HEK293 (cell line): ENCODE results near the gene PITPNM3.

ENCODE experiments used
- CTCF ChIA-PET: fragments of 350-600 bp; formaldehyde crosslinking; extraction: SDS; loops from one replicate; lab custom pipeline; 2021; ENCODE audit warnings: antibody characterized with exemption; lab: Yijun Ruan, JAX
- POLR2A ChIA-PET: fragments of 300-600 bp; formaldehyde crosslinking; extraction: SDS; loops from one replicate; lab custom pipeline; 2020; ENCODE audit warnings: antibody characterized with exemption, inconsistent platforms; lab: Yijun Ruan, JAX
- H3K27ac ChIP-seq: fragments of 200-500 bp; sonication (Bioruptor generic); 2 replicates; pipeline ENCODE4 v1.5.1; 2014; ENCODE audit warnings: low read depth, low read length, control low read depth, inconsistent platforms; ENCODE audit errors: extremely low read depth
- H3K36me3 ChIP-seq, 2 experiments: fragments of 200-500 bp in 1 of 2; sonication (Bioruptor generic) in 1 of 2; 1 replicate in 1 of 2; 2 replicates in 1 of 2; pipeline ENCODE4 v1.5.1; 2014 to 2017; ENCODE audit warnings: inconsistent platforms in 2 of 2, low read length in 2 of 2; ENCODE audit not compliant: control insufficient read depth in 2 of 2, insufficient read depth in 1 of 2
- H3K4me1 ChIP-seq: fragments of 200-500 bp; sonication (Bioruptor generic); 2 replicates; pipeline ENCODE4 v1.5.1; 2014; ENCODE audit warnings: mild to moderate bottlenecking, low read length, inconsistent platforms; ENCODE audit not compliant: control insufficient read depth, insufficient read depth
- H3K4me3 ChIP-seq: 2 replicates; pipeline ENCODE4 v1.5.1; 2011; ENCODE audit warnings: low read depth, mild to moderate bottlenecking, control low read depth, low read length, moderate library complexity
- H3K9me3 ChIP-seq: fragments of 200-500 bp; sonication (Bioruptor generic); 2 replicates; pipeline ENCODE4 v1.5.1; 2014; ENCODE audit warnings: low read depth, low read length, inconsistent platforms; ENCODE audit not compliant: control insufficient read depth, insufficient read depth
- KLF1 ChIP-seq: fragments of 450-650 bp; formaldehyde crosslinking; IDR thresholded peaks from 2 replicates; pipeline ENCODE4 v1.5.1; 2016; ENCODE audit warnings: missing biosample characterization, missing genetic modification characterization
- OSR2 ChIP-seq: fragments of 450-650 bp; formaldehyde crosslinking; IDR thresholded peaks from 2 replicates; pipeline ENCODE4 v1.5.1; 2016; ENCODE audit warnings: missing biosample characterization, missing genetic modification characterization
- ZNF121 ChIP-seq: fragments of 450-650 bp; formaldehyde crosslinking; IDR thresholded peaks from 2 replicates; pipeline ENCODE4 v1.5.1; 2016; ENCODE audit warnings: missing biosample characterization, missing genetic modification characterization
- ZNF146 ChIP-seq: fragments of 450-650 bp; formaldehyde crosslinking; IDR thresholded peaks from 2 replicates; pipeline ENCODE4 v1.5.1; 2016; ENCODE audit warnings: missing biosample characterization, missing genetic modification characterization
- ZNF292 ChIP-seq: fragments of 450-650 bp; formaldehyde crosslinking; IDR thresholded peaks from 2 replicates; pipeline ENCODE4 v1.5.1; 2016; ENCODE audit warnings: low read depth, missing biosample characterization, missing genetic modification characterization, borderline replicate concordance
- ZNF404 ChIP-seq: fragments of 450-650 bp; formaldehyde crosslinking; IDR thresholded peaks from 2 replicates; pipeline ENCODE4 v1.5.1; 2017; ENCODE audit warnings: missing biosample characterization, missing genetic modification characterization
- ZNF416 ChIP-seq: fragments of 450-650 bp; formaldehyde crosslinking; IDR thresholded peaks from 2 replicates; pipeline ENCODE4 v1.5.1; 2016; ENCODE audit warnings: missing biosample characterization, missing genetic modification characterization
- ZNF514 ChIP-seq: fragments of 450-650 bp; formaldehyde crosslinking; IDR thresholded peaks from 2 replicates; pipeline ENCODE4 v1.5.1; 2016; ENCODE audit warnings: missing biosample characterization, missing genetic modification characterization
- ZNF521 ChIP-seq: fragments of 450-650 bp; formaldehyde crosslinking; IDR thresholded peaks from 2 replicates; pipeline ENCODE4 v1.5.1; 2017; ENCODE audit warnings: missing biosample characterization, mild to moderate bottlenecking, missing genetic modification characterization
- ZNF560 ChIP-seq: fragments of 450-650 bp; formaldehyde crosslinking; IDR thresholded peaks from 2 replicates; pipeline ENCODE4 v1.5.1; 2017; ENCODE audit warnings: missing biosample characterization, missing genetic modification characterization, borderline replicate concordance
- ZNF626 ChIP-seq: fragments of 450-650 bp; sonication (Bioruptor Pico); formaldehyde crosslinking; IDR thresholded peaks from 2 replicates; pipeline ENCODE4 v1.5.1; 2018; ENCODE audit warnings: missing biosample characterization, missing genetic modification characterization, inconsistent platforms
- ZNF660 ChIP-seq: fragments of 450-650 bp; IDR thresholded peaks from 2 replicates; pipeline ENCODE4 v1.5.1; 2018; ENCODE audit warnings: missing biosample characterization, mild to moderate bottlenecking, missing genetic modification characterization
- ZNF768 ChIP-seq: fragments of 450-650 bp; formaldehyde crosslinking; IDR thresholded peaks from 2 replicates; pipeline ENCODE4 v1.5.1; 2018; ENCODE audit warnings: missing biosample characterization, mild to moderate bottlenecking, missing genetic modification characterization
- ZSCAN23 ChIP-seq: fragments of 450-650 bp; formaldehyde crosslinking; IDR thresholded peaks from 2 replicates; pipeline ENCODE4 v1.5.1; 2016; ENCODE audit warnings: missing biosample characterization, missing genetic modification characterization
- TF ChIP-seq, protein P1 (sequence below): fragments of 450-650 bp; formaldehyde crosslinking; IDR thresholded peaks from 2 replicates; pipeline ENCODE4 v1.5.1; 2016; ENCODE audit warnings: missing biosample characterization, missing genetic modification characterization
- TF ChIP-seq, protein P2 (sequence below): fragments of 450-650 bp; formaldehyde crosslinking; IDR thresholded peaks from 2 replicates; pipeline ENCODE4 v1.5.1; 2016; ENCODE audit warnings: missing biosample characterization, missing genetic modification characterization

PITPNM3 gene

DNA sequence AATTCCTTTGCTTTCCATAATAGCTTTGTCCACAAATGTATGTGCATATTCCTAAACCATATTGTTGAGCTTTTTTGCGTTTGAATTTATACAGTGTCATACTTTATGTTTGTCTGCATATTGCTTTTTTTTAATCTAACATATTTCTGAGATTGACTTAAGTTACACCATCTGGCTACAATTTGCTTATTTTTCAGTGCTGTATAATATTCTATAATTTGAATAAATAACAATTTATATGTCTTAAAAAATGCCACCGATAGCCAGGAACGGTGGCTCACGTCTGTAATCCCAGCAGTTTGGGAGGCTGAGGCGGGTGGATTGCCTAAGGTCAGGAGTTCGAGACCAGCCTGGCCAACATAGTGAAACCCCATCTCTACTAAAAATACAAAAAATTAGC, 113.6 kb downstream of the PITPNM3 start:
- no peak overlapping the region for H3K27ac ChIP-seq
- peaks cover 0 to 25% of the 10 kb centered on the region in 2 experiments; a peak in 2 of 3 replicates for H3K36me3 ChIP-seq
- H3K9me3 ChIP-seq = no peaks in the 10 kb centered on the region
- TF ChIP-seq OSR2 (tag by site-specific recombination) = no peak
- peak; percentile 43; the same call in 1 of the 2 replicates for TF ChIP-seq ZNF146 (tag by site-specific recombination)
- TF ChIP-seq ZNF560 (tag by site-specific recombination) = no peak
- TF ChIP-seq, all 188 proteins: peak for 1
- ChIA-PET POLR2A (interaction anchor here (1.2 kb wide), 1 partner anchor 974 kb away, joined by 3 read pairs; the partner anchor contains the start of gene DHX33), CTCF (interaction anchor here (0.6 to 1.2 kb wide), 3 partner anchors 11 to 850 kb away, joined by 3 to 5 read pairs (median 4); no protein-coding TSS in a partner anchor)
- Histone ChIP-seq H3K4me1 (peaks cover 4% of the 10 kb centered on the region; the same call in 1 of the 2 replicates), H3K4me3 (no peak overlapping the region)

DNA sequence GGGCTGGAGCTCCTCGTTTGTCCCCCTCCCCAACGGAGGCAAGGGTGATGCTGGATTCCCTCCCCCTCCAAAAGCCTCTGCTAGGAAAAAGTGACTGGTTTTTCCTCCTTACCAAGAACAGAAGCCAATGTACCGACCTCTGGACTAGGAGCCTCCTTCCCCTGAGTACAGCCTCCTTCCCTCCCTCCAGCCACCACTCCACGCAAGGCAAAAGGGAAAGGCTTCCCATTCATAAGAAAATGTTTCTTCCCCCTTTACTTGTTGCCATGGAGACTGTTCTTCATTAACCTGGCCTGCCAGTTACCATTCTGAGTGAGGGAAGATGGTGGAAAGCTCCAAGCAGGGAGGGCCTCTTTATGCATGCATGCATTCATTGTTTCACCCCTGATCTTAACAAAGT, 116.4 kb downstream of the PITPNM3 start:
- TF ChIP-seq, protein P1, sequence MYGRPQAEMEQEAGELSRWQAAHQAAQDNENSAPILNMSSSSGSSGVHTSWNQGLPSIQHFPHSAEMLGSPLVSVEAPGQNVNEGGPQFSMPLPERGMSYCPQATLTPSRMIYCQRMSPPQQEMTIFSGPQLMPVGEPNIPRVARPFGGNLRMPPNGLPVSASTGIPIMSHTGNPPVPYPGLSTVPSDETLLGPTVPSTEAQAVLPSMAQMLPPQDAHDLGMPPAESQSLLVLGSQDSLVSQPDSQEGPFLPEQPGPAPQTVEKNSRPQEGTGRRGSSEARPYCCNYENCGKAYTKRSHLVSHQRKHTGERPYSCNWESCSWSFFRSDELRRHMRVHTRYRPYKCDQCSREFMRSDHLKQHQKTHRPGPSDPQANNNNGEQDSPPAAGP (tag by site-specific recombination) = no peak
- CTCF ChIA-PET = interaction anchor here (0.6 to 1.7 kb wide), 6 partner anchors 15 to 847 kb away, joined by 3 to 5 read pairs (median 4); no protein-coding TSS in a partner anchor
- Histone ChIP-seq H3K4me3 (no peak overlapping the region), H3K36me3 (no peaks in the 10 kb centered on the region), H3K9me3 (no peaks in the 10 kb centered on the region), H3K4me1 (peaks cover 4% of the 10 kb centered on the region; the same call in 1 of the 2 replicates), H3K27ac (no peak overlapping the region)
- POLR2A ChIA-PET = no interaction called here

DNA sequence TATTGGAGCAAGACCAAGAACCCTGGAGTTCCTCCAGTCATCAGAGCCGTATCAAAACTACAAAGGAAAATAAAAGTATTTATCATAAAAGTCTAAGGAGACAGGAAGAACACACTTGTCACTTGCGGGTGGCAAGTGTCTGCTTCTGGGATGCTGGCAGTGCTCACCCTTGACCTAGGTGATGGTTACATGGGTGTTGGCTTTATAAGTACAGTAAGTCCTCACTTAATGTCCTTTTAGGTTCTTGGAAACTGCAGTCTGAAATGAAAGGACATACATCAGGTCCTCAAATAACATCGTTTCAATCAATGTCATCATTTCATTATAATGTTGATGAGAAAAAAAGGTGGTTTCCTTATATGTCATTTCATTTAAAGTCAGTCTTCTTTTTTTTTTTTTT, 118.4 kb downstream of the PITPNM3 start:
- H3K4me3 ChIP-seq = no peak overlapping the region
- no peak overlapping the region for H3K27ac ChIP-seq
- CTCF ChIA-PET = no interaction called here
- POLR2A ChIA-PET = no interaction called here
- no peaks in the 10 kb centered on the region for H3K4me1 ChIP-seq
- H3K36me3 ChIP-seq = no peaks in the 10 kb centered on the region
- H3K9me3 ChIP-seq = no peaks in the 10 kb centered on the region
- TF ChIP-seq ZNF121 (tag by site-specific recombination) (no peak), ZSCAN23 (tag by site-specific recombination) (no peak), ZNF416 (tag by site-specific recombination) (no peak), ZNF660 (tag by site-specific recombination) (no peak), ZNF626 (tag by site-specific recombination) (no peak), ZNF768 (tag by site-specific recombination) (no peak), ZNF521 (no peak), ZNF404 (no peak), KLF1 (tag by site-specific recombination) (no peak), ZNF514 (tag by site-specific recombination) (no peak)
- TF ChIP-seq, protein P2, sequence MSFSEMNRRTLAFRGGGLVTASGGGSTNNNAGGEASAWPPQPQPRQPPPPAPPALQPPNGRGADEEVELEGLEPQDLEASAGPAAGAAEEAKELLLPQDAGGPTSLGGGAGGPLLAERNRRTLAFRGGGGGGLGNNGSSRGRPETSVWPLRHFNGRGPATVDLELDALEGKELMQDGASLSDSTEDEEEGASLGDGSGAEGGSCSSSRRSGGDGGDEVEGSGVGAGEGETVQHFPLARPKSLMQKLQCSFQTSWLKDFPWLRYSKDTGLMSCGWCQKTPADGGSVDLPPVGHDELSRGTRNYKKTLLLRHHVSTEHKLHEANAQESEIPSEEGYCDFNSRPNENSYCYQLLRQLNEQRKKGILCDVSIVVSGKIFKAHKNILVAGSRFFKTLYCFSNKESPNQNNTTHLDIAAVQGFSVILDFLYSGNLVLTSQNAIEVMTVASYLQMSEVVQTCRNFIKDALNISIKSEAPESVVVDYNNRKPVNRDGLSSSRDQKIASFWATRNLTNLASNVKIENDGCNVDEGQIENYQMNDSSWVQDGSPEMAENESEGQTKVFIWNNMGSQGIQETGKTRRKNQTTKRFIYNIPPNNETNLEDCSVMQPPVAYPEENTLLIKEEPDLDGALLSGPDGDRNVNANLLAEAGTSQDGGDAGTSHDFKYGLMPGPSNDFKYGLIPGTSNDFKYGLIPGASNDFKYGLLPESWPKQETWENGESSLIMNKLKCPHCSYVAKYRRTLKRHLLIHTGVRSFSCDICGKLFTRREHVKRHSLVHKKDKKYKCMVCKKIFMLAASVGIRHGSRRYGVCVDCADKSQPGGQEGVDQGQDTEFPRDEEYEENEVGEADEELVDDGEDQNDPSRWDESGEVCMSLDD (tag by site-specific recombination) = no peak

DNA sequence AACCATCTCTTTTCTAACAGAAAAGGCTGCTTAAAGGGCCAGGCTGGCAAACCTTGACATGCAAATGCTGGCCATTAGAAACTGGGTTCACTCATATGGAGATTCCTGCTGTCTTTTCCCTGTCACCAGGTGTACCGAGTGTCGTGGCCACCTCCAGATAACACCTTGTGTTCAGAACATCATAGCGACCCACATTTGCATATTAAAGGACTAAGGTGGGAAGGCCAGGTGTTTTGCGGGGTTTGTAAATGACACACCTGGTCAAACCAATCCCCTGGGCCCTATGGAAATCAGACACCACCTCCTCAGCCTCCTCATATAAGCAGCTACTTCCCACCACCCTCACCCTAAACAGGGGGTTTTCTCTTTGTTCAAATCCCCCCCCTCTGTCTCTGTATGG, 118.9 kb downstream of the PITPNM3 start:
- no peaks in the 10 kb centered on the region for H3K4me1 ChIP-seq
- ChIA-PET POLR2A (no interaction called here), CTCF (interaction anchor here (0.6 kb wide), 1 partner anchor 294 kb away, joined by 3 read pairs; no protein-coding TSS in a partner anchor)
- TF ChIP-seq ZNF292 = no peak
- H3K27ac ChIP-seq = no peak overlapping the region
- H3K9me3 ChIP-seq = no peaks in the 10 kb centered on the region
- no peaks in the 10 kb centered on the region for H3K36me3 ChIP-seq
- H3K4me3 ChIP-seq = no peak overlapping the region
